ENCODE data around the gene PCMTD2.
"Not testable (repeated sequence)": the region's sequence is repeated elsewhere in the genome, so short reads cannot be mapped to it uniquely, and the experiment has no call there.

The PCMTD2 gene

GRCh38 chr20:64258071-64258823 lies 2.7 kb downstream of the PCMTD2 start:
- DNase-seq: no peak

- no peak for DNase-seq
Observed at GRCh38 chr20:64260239-64260638, 4.7 kb downstream of the PCMTD2 start.

GRCh38 chr20:64261138-64261537 lies 5.6 kb downstream of the PCMTD2 start:
- DNase-seq: no peak

GRCh38 chr20:64264091-64264490 lies 8.5 kb downstream of the PCMTD2 start:
- no peak for DNase-seq

- DNase-seq: no peak
Observed at GRCh38 chr20:64265201-64265600, 9.7 kb downstream of the PCMTD2 start.

- no peak for DNase-seq
Observed at GRCh38 chr20:64266988-64267387, 11.4 kb downstream of the PCMTD2 start.

- DNase-seq: no peak
Observed at GRCh38 chr20:64268174-64268573, 12.6 kb downstream of the PCMTD2 start.

- no peak for DNase-seq
Observed at GRCh38 chr20:64269604-64270411, 14.3 kb downstream of the PCMTD2 start.

GRCh38 chr20:64271636-64272035 lies 16.1 kb downstream of the PCMTD2 start:
- DNase-seq: no peak

GRCh38 chr20:64273109-64273508 lies 17.6 kb downstream of the PCMTD2 start:
- no peak for DNase-seq

- DNase-seq: no peak
Observed at GRCh38 chr20:64276817-64277216, 21.3 kb downstream of the PCMTD2 start.

- DNase-seq: no peak
Observed at GRCh38 chr20:64277571-64278316, 22.2 kb downstream of the PCMTD2 start.

- no peak for DNase-seq
Observed at GRCh38 chr20:64278317-64278681, 22.8 kb downstream of the PCMTD2 start.

GRCh38 chr20:64279826-64280459 lies 24.4 kb downstream of the PCMTD2 start:
- no peak for DNase-seq

GRCh38 chr20:64280460-64280843 lies 24.9 kb downstream of the PCMTD2 start:
- no peak for DNase-seq

GRCh38 chr20:64283646-64284045 lies 28.1 kb downstream of the PCMTD2 start:
- no peak for DNase-seq

- DNase-seq: peak; percentile 96
Observed at GRCh38 chr20:64285579-64286446, 30.3 kb downstream of the PCMTD2 start.

- DNase-seq: not testable (repeated sequence)
Observed at GRCh38 chr20:64286447-64287263, 31.1 kb downstream of the PCMTD2 start.

- not testable (repeated sequence) for DNase-seq
Observed at GRCh38 chr20:64287264-64287590, 31.7 kb downstream of the PCMTD2 start.

GRCh38 chr20:64292167-64292566 lies 36.6 kb downstream of the PCMTD2 start:
- not testable (repeated sequence) for DNase-seq

GRCh38 chr20:64303086-64303485 lies 47.5 kb downstream of the PCMTD2 start:
- DNase-seq: not testable (repeated sequence)
